Colonic mucosa (tissue), 4 donors: ENCODE measurements around the gene IL17RA. TPM values are rescaled to one million over a fixed set of nuclear protein-coding genes. Genes with fewer than 3 reads are reported as not detected.

ENCODE experiments used
- DNase-seq: peaks from one replicate; pipeline ENCODE4 v3.0.0-alpha.2; 2020
- H3K27ac ChIP-seq: fragments of 200-600 bp; one replicate; pipeline ENCODE4 v1.8.0; 2021
- H3K27me3 ChIP-seq: fragments of 200-600 bp; one replicate; pipeline ENCODE4 v1.8.0; 2021
- H3K36me3 ChIP-seq: fragments of 200-600 bp; one replicate; pipeline ENCODE4 v1.8.0; 2021
- H3K4me1 ChIP-seq: fragments of 200-600 bp; one replicate; pipeline ENCODE4 v1.8.0; 2021; ENCODE audit warnings: mild to moderate bottlenecking
- H3K4me3 ChIP-seq: fragments of 200-600 bp; one replicate; pipeline ENCODE4 v1.8.0; 2021
- H3K9ac ChIP-seq, 2 donors: one replicate each; pipeline ENCODE4 v1.7.0; 2013; ENCODE audit warnings: control low read depth in 2 of 2, low read depth in 2 of 2, low read length in 2 of 2
- H3K9me3 ChIP-seq: fragments of 200-600 bp; one replicate; pipeline ENCODE4 v1.8.0; 2021
- CTCF ChIP-seq: fragments of 200-600 bp; IDR thresholded peaks from one replicate; pipeline ENCODE4 v1.8.0; 2022; ENCODE audit warnings: antibody characterized with exemption, mild to moderate bottlenecking
- intact Hi-C: fragments of 100-400 bp; cut with DNase I; formaldehyde crosslinking; loops from one replicate; pipeline ENCODE4 v1.14.1; 2022
- total RNA-seq, 2 donors: library from RNA; stranded (reverse); fragmentation: NEBNext Ultra II Directional in 1 of 2; extraction: Animal tissue kit (Norgen Biotek cat#: 25700) in 1 of 2; gene quantifications; one replicate each; pipeline ENCODE4 v1.2.1, GENCODE V29; 2021
- donor health status: healthy.
- donor health status: DM: no; HTN: no; CAD: no.
- donor health status: DM: no; HTN: no; CAD: no.

The IL17RA gene
- total RNA-seq, 2 donors from 2014 or later = 17.2 to 20.2 TPM

GRCh38 chr22:17097701-17098100 is 12.9 kb downstream of the IL17RA start:
- DNase-seq = no peak
- Histone ChIP-seq H3K4me1 (no peaks in the 10 kb centered on the region), H3K27me3 (no peaks in the 10 kb centered on the region), H3K27ac (no peak overlapping the region), H3K9me3 (no peaks in the 10 kb centered on the region), H3K36me3 (no peaks in the 10 kb centered on the region), H3K9ac (no peak overlapping the region), H3K4me3 (no peak overlapping the region)
- TF ChIP-seq CTCF = no peak
- intact Hi-C loops = no loop called here

- Histone ChIP-seq H3K27me3 (no peaks in the 10 kb centered on the region), H3K4me1 (no peaks in the 10 kb centered on the region), H3K9me3 (no peaks in the 10 kb centered on the region), H3K9ac (no peak overlapping the region), H3K36me3 (no peaks in the 10 kb centered on the region), H3K4me3 (no peak overlapping the region), H3K27ac (no peak overlapping the region)
- intact Hi-C loops = no loop called here
- no peak for DNase-seq
- no peak for TF ChIP-seq CTCF
These were observed 13.6 kb downstream of the IL17RA start for GRCh38 chr22:17098379-17098819.

GRCh38 chr22:17100621-17101020 is 15.8 kb downstream of the IL17RA start:
- no peak overlapping the region for H3K4me3 ChIP-seq
- no peak for DNase-seq
- H3K9me3 ChIP-seq = no peaks in the 10 kb centered on the region

GRCh38 chr22:17101475-17102296 is 16.9 kb downstream of the IL17RA start:
- no peak overlapping the region for H3K27ac ChIP-seq
- H3K27me3 ChIP-seq = no peaks in the 10 kb centered on the region
- H3K4me3 ChIP-seq = no peak overlapping the region
- no peaks in the 10 kb centered on the region for H3K4me1 ChIP-seq
- no peaks in the 10 kb centered on the region for H3K36me3 ChIP-seq
- TF ChIP-seq CTCF = no peak
- DNase-seq = no peak
- no peaks in the 10 kb centered on the region for H3K9me3 ChIP-seq
- no peak overlapping the region for H3K9ac ChIP-seq
- intact Hi-C loops = no loop called here

More at GRCh38 chr22:17100621-17101020, 15.8 kb downstream of the IL17RA start:
- Histone ChIP-seq H3K27ac (no peak overlapping the region), H3K9ac (no peak overlapping the region), H3K27me3 (no peaks in the 10 kb centered on the region), H3K4me1 (no peaks in the 10 kb centered on the region), H3K36me3 (no peaks in the 10 kb centered on the region)
- TF ChIP-seq CTCF = no peak
- intact Hi-C loops = no loop called here

GRCh38 chr22:17102297-17102667 is 17.5 kb downstream of the IL17RA start:
- Histone ChIP-seq H3K4me3 (no peak overlapping the region), H3K9ac (no peak overlapping the region), H3K27me3 (no peaks in the 10 kb centered on the region), H3K4me1 (no peaks in the 10 kb centered on the region), H3K9me3 (no peaks in the 10 kb centered on the region), H3K36me3 (no peaks in the 10 kb centered on the region), H3K27ac (no peak overlapping the region)
- intact Hi-C loops = no loop called here
- TF ChIP-seq CTCF = no peak
- no peak for DNase-seq
